Gastrocnemius medialis (tissue), 4 donors: ENCODE data around the gene SRSF1. TPM values are rescaled to one million over a fixed set of nuclear protein-coding genes. Genes with fewer than 3 reads are reported as not detected.

Source experiments
- ATAC-seq, 2 donors: fragments of 150-250 bp; one replicate each; pipeline ENCODE4 v1.9.1; 2016
- DNase-seq, 2 donors: peaks; one replicate each; pipeline ENCODE4 v3.0.0-alpha.2; 2019
- H3K27ac ChIP-seq, 4 donors: fragments of 200-600 bp; sonication (generic); 1 replicate in 1 of 4; 2 replicates in 3 of 4; pipeline ENCODE4 v1.5.1; 2016 to 2018; ENCODE audit warnings: mild to moderate bottlenecking in 2 of 4, moderate library complexity in 1 of 4
- H3K27me3 ChIP-seq, 3 donors: fragments of 200-600 bp; sonication (generic) in 2 of 3; 1 replicate in 1 of 3; 2 replicates in 2 of 3; pipeline versions ENCODE4 v1.5.1 to v1.6.0; 2016 to 2019; ENCODE audit warnings: mild to moderate bottlenecking in 1 of 3, moderate library complexity in 1 of 3
- H3K36me3 ChIP-seq, 2 donors: fragments of 200-600 bp; sonication (generic) in 1 of 2; one replicate each; pipeline ENCODE4 v1.5.1; 2017 to 2018
- H3K4me1 ChIP-seq, 2 donors: fragments of 200-600 bp; sonication (generic) in 1 of 2; one replicate each; pipeline ENCODE4 v1.5.1; 2016 to 2017; ENCODE audit warnings: mild to moderate bottlenecking in 2 of 2
- H3K4me3 ChIP-seq, 4 donors: fragments of 200-600 bp; sonication (generic) in 3 of 4; 1 replicate in 1 of 4; 2 replicates in 3 of 4; pipeline ENCODE4 v1.5.1; 2016 to 2019; ENCODE audit warnings: mild to moderate bottlenecking in 2 of 4
- H3K9me3 ChIP-seq, 3 donors: fragments of 200-600 bp; sonication (generic) in 2 of 3; 1 replicate in 1 of 3; 2 replicates in 2 of 3; pipeline ENCODE4 v1.5.1; 2016 to 2019
- CTCF ChIP-seq, 5 experiments: fragments of 450-650 bp in 3 of 5; fragments of 200-600 bp in 2 of 5; sonication (generic) in 2 of 5; IDR thresholded peaks in 4 of 5; conservative IDR thresholded peaks in 1 of 5; 1 replicate in 4 of 5; 2 replicates in 1 of 5; pipeline ENCODE4 v1.5.1; 2016 to 2019; ENCODE audit warnings: antibody characterized with exemption in 5 of 5, mild to moderate bottlenecking in 3 of 5, moderate library complexity in 3 of 5
- POLR2A ChIP-seq, 2 donors: fragments of 450-650 bp; IDR thresholded peaks; one replicate each; pipeline ENCODE4 v1.6.1; 2017; ENCODE audit warnings: antibody characterized with exemption in 2 of 2, mild to moderate bottlenecking in 2 of 2, moderate library complexity in 2 of 2
- in situ Hi-C, 4 donors: fragments of 200-750 bp; cut with MboI; loops; one replicate each; pipeline versions ENCODE4 v1.15.0 to v1.8.0; 2017; ENCODE audit warnings: low sequenced_read_pairs in 4 of 4
- intact Hi-C: fragments of 100-400 bp; cut with DNase I; formaldehyde crosslinking; loops from one replicate; pipeline ENCODE4 v1.15.1; 2023; ENCODE audit warnings: low total_unique reads
- total RNA-seq, 4 donors: library from RNA; depleted of rRNA; stranded (reverse); fragments of >200 nt; gene quantifications; one replicate each; pipeline versions ENCODE4 v1.1.0 to v1.2.3, GENCODE V29; 2016

Gene SRSF1
- total RNA-seq, 4 donors from 2014 or later: 69.4 to 85.4 (median 82.2) TPM

- H3K36me3 ChIP-seq: peaks cover 0 to 39% of the 10 kb centered on the region in 2 donors
- DNase-seq: no peak
- ATAC-seq: no peak
- H3K27me3 ChIP-seq: no peaks in the 10 kb centered on the region
- peak overlapping the region; percentile 95 to 99 (median 98) for H3K27ac ChIP-seq
- H3K4me1 ChIP-seq: peaks cover 71 to 73% of the 10 kb centered on the region in 2 donors
- intact Hi-C loops: no loop called here
- peak overlapping the region in 1 of 4 donors; percentile 14 for H3K4me3 ChIP-seq
- no peaks in the 10 kb centered on the region for H3K9me3 ChIP-seq
- in situ Hi-C loops: loop anchor here in 2 of 4 donors (25.0 kb wide), 3 partner anchors 396 to 896 kb away; partner anchors contain the start of genes AKAP1 (in 1 of the 2) and MSI2 (in 1 of the 2)
- no peak for TF ChIP-seq POLR2A (IDR thresholded peaks at IDR 0.05)
- no peak for TF ChIP-seq CTCF (IDR thresholded peaks at IDR 0.05 in 4 of 5, conservative IDR thresholded peaks at IDR 0.05 in 1 of 5)
Observed at GRCh38 chr17:57983446-57983845, 23.6 kb downstream of the SRSF1 start.

DNA sequence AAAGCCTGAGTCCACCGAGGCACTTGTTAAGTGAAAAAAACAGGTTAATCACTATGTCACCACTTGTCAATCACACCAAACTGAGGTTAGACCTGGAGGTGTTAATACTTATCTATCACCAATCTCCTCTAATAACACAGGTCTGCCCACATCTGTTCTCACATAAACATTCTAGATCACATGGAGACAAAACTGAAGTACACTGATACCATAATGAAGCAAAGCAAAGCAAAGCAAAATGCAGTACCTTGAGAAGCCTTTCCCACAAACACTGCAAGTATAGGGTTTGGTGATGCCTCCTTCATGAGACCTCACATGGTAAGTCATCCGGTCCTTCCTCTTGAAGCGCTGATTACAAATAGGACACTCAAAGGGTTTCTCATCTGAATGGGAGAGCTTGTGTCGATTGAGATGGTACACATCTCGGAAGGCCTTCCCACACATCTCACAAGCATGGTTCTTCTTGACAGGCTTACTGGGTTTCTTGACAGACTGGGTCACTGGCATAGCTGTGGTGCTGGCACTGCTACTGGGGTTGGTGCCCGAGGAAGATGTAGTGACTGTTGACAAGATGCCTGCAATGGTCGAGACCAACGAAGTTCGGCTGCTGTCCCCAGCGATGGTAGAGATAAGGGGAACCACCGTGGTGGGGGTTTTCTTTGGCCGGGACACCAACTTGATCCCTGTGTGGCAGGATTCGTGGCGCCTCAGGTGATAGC, 24.4 kb downstream of the SRSF1 start:
- peak overlapping the region; percentile 95 to 99 (median 98) for H3K27ac ChIP-seq
- H3K9me3 ChIP-seq: no peaks in the 10 kb centered on the region
- no peaks in the 10 kb centered on the region for H3K27me3 ChIP-seq
- TF ChIP-seq CTCF (IDR thresholded peaks at IDR 0.05 in 4 of 5, conservative IDR thresholded peaks at IDR 0.05 in 1 of 5): no peak
- TF ChIP-seq POLR2A (IDR thresholded peaks at IDR 0.05): no peak
- peak overlapping the region in 3 of 4 donors; percentile 5 to 14 (median 11) for H3K4me3 ChIP-seq
- ATAC-seq: no peak
- intact Hi-C loops: no loop called here
- DNase-seq: peak in 1 of 2 donors; percentile 36
- peaks cover 0 to 47% of the 10 kb centered on the region in 2 donors for H3K36me3 ChIP-seq
- H3K4me1 ChIP-seq: peaks cover 75 to 81% of the 10 kb centered on the region in 2 donors
- in situ Hi-C loops: loop anchor here in 2 of 4 donors (25.0 kb wide), 3 partner anchors 395 to 895 kb away; partner anchors contain the start of genes AKAP1 (in 1 of the 2) and MSI2 (in 1 of the 2)

- peak in 1 of 2 donors; percentile 40 for ATAC-seq
- Histone ChIP-seq H3K9me3 (no peaks in the 10 kb centered on the region), H3K27me3 (no peaks in the 10 kb centered on the region), H3K4me3 (no peak overlapping the region), H3K4me1 (peaks cover 72 to 92% of the 10 kb centered on the region in 2 donors), H3K27ac (peak overlapping the region; percentile 13 to 99 (median 35)), H3K36me3 (peaks cover 0 to 65% of the 10 kb centered on the region in 2 donors)
- no peak for DNase-seq
- in situ Hi-C loops (loop anchor here in 2 of 4 donors (25.0 kb wide), 3 partner anchors 393 to 893 kb away; partner anchors contain the start of genes AKAP1 (in 1 of the 2) and MSI2 (in 1 of the 2)), intact Hi-C loops (no loop called here)
- TF ChIP-seq POLR2A (IDR thresholded peaks at IDR 0.05): no peak
- no peak for TF ChIP-seq CTCF (IDR thresholded peaks at IDR 0.05 in 4 of 5, conservative IDR thresholded peaks at IDR 0.05 in 1 of 5)
Observed at GRCh38 chr17:57980522-57980921, 26.5 kb downstream of the SRSF1 start.

- peak overlapping the region; percentile 2 to 99 (median 64) for H3K27ac ChIP-seq
- peaks cover 0 to 73% of the 10 kb centered on the region in 2 donors for H3K36me3 ChIP-seq
- intact Hi-C loops (no loop called here), in situ Hi-C loops (loop anchor here in 2 of 4 donors (25.0 kb wide), 3 partner anchors 392 to 892 kb away; partner anchors contain the start of genes AKAP1 (in 1 of the 2) and MSI2 (in 1 of the 2))
- DNase-seq: no peak
- H3K4me3 ChIP-seq: no peak overlapping the region
- peaks cover 66 to 89% of the 10 kb centered on the region in 2 donors for H3K4me1 ChIP-seq
- no peaks in the 10 kb centered on the region for H3K9me3 ChIP-seq
- no peaks in the 10 kb centered on the region for H3K27me3 ChIP-seq
- no peak for ATAC-seq
- no peak for TF ChIP-seq CTCF (IDR thresholded peaks at IDR 0.05 in 4 of 5, conservative IDR thresholded peaks at IDR 0.05 in 1 of 5)
- TF ChIP-seq POLR2A (IDR thresholded peaks at IDR 0.05): no peak
Observed at GRCh38 chr17:57979076-57979475, 28.0 kb downstream of the SRSF1 start.
